Measurements from ENCODE around the gene ABTB2. TPM values are rescaled to one million over a fixed set of nuclear protein-coding genes. Genes with fewer than 3 reads are reported as not detected.

The ABTB2 gene
- total RNA-seq, result 1.2 and 1.7 TPM in 2 replicates

GRCh38 chr11:34357701-34358257 lies at the start of gene ABTB2:
Gene ABTB2, minus strand, starts transcription at chr11:34358010.

GRCh38 chr11:34105079-34105956 lies 252.5 kb downstream of the ABTB2 start, which contains the start of gene NAT10:
Gene NAT10, plus strand, starts transcription at chr11:34105629. Its CDS starts 2,597 bp downstream, at chr11:34108226.

Other genes starting within 250 kb of the ABTB2 start
- 93.1 and 100 TPM in 2 replicates for gene CAT, start 80.9 kb upstream of the ABTB2 start, total RNA-seq
- gene ELF5, start 155.8 kb upstream of the ABTB2 start, total RNA-seq, result not detected in 2 replicates

Measured in cardiac ventricle fibroblast (primary cell).